Natural killer cell (primary cell): ENCODE measurements around the gene TAS2R13. TPM values are rescaled to one million over a fixed set of nuclear protein-coding genes. Genes with fewer than 3 reads are reported as not detected.

Experiments used
- ATAC-seq, 3 donors: fragments of 150-1000 bp in 2 of 3; fragments of 200-7000 bp in 1 of 3; cut with Tn5 transposase; 1 replicate in 1 of 3; 2 replicates in 2 of 3; pipeline ENCODE4 v1.10.0; 2021; ENCODE audit warnings: mild to moderate bottlenecking in 2 of 3, moderate library complexity in 2 of 3
- DNase-seq, 2 donors: peaks; one replicate each; pipeline versions ENCODE4 v3.0.0 to v3.0.0-alpha.2; 2013 to 2021; ENCODE audit warnings: mixed read lengths in 1 of 2
- H3K27ac ChIP-seq: one replicate; pipeline ENCODE4 v1.5.1; 2013; ENCODE audit warnings: mild to moderate bottlenecking, low read length
- H3K27me3 ChIP-seq: one replicate; pipeline ENCODE4 v1.6.1; 2013; ENCODE audit warnings: low read length; ENCODE audit not compliant: control insufficient read depth, insufficient read depth
- H3K36me3 ChIP-seq: one replicate; pipeline ENCODE4 v1.6.1; 2013; ENCODE audit warnings: low read length; ENCODE audit not compliant: control insufficient read depth, insufficient read depth
- H3K4me1 ChIP-seq: one replicate; pipeline ENCODE4 v1.6.1; 2013; ENCODE audit warnings: low read length; ENCODE audit not compliant: control insufficient read depth, insufficient read depth
- H3K4me3 ChIP-seq: one replicate; pipeline ENCODE4 v1.5.1; 2013; ENCODE audit warnings: low read length
- H3K9me3 ChIP-seq: one replicate; pipeline ENCODE4 v1.6.1; 2013; ENCODE audit warnings: low read length; ENCODE audit not compliant: control insufficient read depth, insufficient read depth
- H3K27ac Mint-ChIP-seq, 2 donors: one replicate each; pipeline ENCODE4 v1.8.0; 2022; ENCODE audit warnings: mild to moderate bottlenecking in 2 of 2, mixed read lengths in 2 of 2, moderate library complexity in 1 of 2
- H3K27me3 Mint-ChIP-seq, 2 donors: one replicate each; pipeline ENCODE4 v1.8.0; 2022; ENCODE audit warnings: low read depth in 2 of 2, mixed read lengths in 2 of 2
- H3K36me3 Mint-ChIP-seq: one replicate; pipeline ENCODE4 v1.8.0; 2022; ENCODE audit warnings: mixed read lengths
- H3K4me1 Mint-ChIP-seq, 2 donors: one replicate each; pipeline ENCODE4 v1.8.0; 2022; ENCODE audit warnings: mixed read lengths in 2 of 2
- H3K4me3 Mint-ChIP-seq: one replicate; pipeline ENCODE4 v1.8.0; 2022; ENCODE audit warnings: mild to moderate bottlenecking, moderate library complexity, mixed read lengths
- H3K9me3 Mint-ChIP-seq, 2 donors: one replicate each; pipeline ENCODE4 v1.8.0; 2022; ENCODE audit warnings: mixed read lengths in 2 of 2
- CTCF ChIP-seq: fragments of 200-600 bp; IDR thresholded peaks from one replicate; pipeline ENCODE4 v1.8.0; 2022; ENCODE audit warnings: antibody characterized with exemption
- WGBS: methylation state at CpG from one replicate; pipeline ENCODE4 v1.1.7; 2013; ENCODE audit warnings: missing lambda C conversion rate; ENCODE audit not compliant: insufficient coverage; 5-methylcytosine and 5-hydroxymethylcytosine counted together
- intact Hi-C: fragments of 100-400 bp; cut with micrococcal nuclease; formaldehyde crosslinking; loops from one replicate; pipeline ENCODE4 v1.14.2; 2022
- total RNA-seq, 4 donors: library from RNA; stranded (reverse); fragments of 120-200 nt in 1 of 4; gene quantifications; one replicate each; pipeline versions ENCODE4 v1.2.3 to v1.2.4, GENCODE V29; 2013 to 2022

TAS2R13 gene, protein sequence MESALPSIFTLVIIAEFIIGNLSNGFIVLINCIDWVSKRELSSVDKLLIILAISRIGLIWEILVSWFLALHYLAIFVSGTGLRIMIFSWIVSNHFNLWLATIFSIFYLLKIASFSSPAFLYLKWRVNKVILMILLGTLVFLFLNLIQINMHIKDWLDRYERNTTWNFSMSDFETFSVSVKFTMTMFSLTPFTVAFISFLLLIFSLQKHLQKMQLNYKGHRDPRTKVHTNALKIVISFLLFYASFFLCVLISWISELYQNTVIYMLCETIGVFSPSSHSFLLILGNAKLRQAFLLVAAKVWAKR
- total RNA-seq: 1 to 10 TPM; 1.6 to 2.5 (median 2.0) TPM
- 8.8 TPM for total RNA-seq (2013)

GRCh38 chr12:10909462-10909861, at the start of gene TAS2R13:
TSS of gene TAS2R13 (minus strand) at chr12:10909562. CDS start at chr12:10909298, 264 bp downstream.
- no peak for ATAC-seq
- intact Hi-C loops: no loop called here
- no peak within 1 kb of the TSS for H3K4me3 Mint-ChIP-seq
- Histone ChIP-seq H3K27ac (no peak within 1 kb of the TSS), H3K27me3 (no peaks in the 10 kb centered on the region), H3K36me3 (no peaks in the 10 kb centered on the region), H3K4me1 (no peaks in the 10 kb centered on the region), H3K9me3 (no peaks in the 10 kb centered on the region), H3K4me3 (no peak within 1 kb of the TSS)
- H3K27ac Mint-ChIP-seq: no peak within 1 kb of the TSS
- H3K27me3 Mint-ChIP-seq: no peaks in the 10 kb centered on the region
- 100% methylated on average over 1 of the region's 1 CpG for whole genome bisulfite sequencing
- H3K36me3 Mint-ChIP-seq: no peaks in the 10 kb centered on the region
- H3K9me3 Mint-ChIP-seq: peaks cover 3% of the 10 kb centered on the region in 2 donors
- no peak for DNase-seq
- H3K4me1 Mint-ChIP-seq: no peaks in the 10 kb centered on the region
- no peak for TF ChIP-seq CTCF

- Mint-ChIP-seq H3K9me3 (peaks cover 0 to 4% of the 10 kb centered on the region in 2 donors), H3K27ac (no peak overlapping the region), H3K27me3 (no peaks in the 10 kb centered on the region), H3K4me1 (peaks cover 60 to 70% of the 10 kb centered on the region in 2 donors), H3K4me3 (no peak overlapping the region), H3K36me3 (no peaks in the 10 kb centered on the region)
- H3K36me3 ChIP-seq: no peaks in the 10 kb centered on the region
- no peaks in the 10 kb centered on the region for H3K9me3 ChIP-seq
- no peaks in the 10 kb centered on the region for H3K27me3 ChIP-seq
- intact Hi-C loops: no loop called here
- ATAC-seq: no peak
- no peak for TF ChIP-seq CTCF
- H3K4me3 ChIP-seq: no peak overlapping the region
- DNase-seq: no peak
- peaks cover 3% of the 10 kb centered on the region for H3K4me1 ChIP-seq
- H3K27ac ChIP-seq: no peak overlapping the region
These were observed 48.4 kb upstream of the TAS2R13 start for GRCh38 chr12:10957741-10958140.

DNA sequence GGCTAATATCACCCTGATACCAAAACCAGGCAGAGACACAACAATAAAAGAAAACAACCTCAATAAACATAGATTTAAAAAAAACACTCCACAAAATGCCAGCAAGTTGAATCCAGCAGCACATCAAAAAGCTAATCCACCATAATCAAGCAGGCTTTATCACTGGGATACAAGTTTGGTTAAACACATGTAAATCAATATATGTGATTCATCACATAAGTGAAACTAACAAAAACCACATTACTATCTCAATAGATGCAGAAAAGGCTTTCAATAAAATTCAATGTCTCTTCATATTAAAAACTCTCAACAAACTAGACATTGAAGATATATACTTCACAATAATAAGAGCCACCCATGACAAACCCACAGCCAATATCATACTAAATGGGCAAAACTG, 46.7 kb upstream of the TAS2R13 start:
- peaks cover 57 to 63% of the 10 kb centered on the region in 2 donors for H3K4me1 Mint-ChIP-seq
- Histone ChIP-seq H3K36me3 (no peaks in the 10 kb centered on the region), H3K4me3 (no peak overlapping the region), H3K27me3 (no peaks in the 10 kb centered on the region), H3K27ac (no peak overlapping the region), H3K4me1 (peaks cover 3% of the 10 kb centered on the region), H3K9me3 (no peaks in the 10 kb centered on the region)
- H3K27ac Mint-ChIP-seq: no peak overlapping the region
- no peaks in the 10 kb centered on the region for H3K36me3 Mint-ChIP-seq
- H3K27me3 Mint-ChIP-seq: no peaks in the 10 kb centered on the region
- DNase-seq (no peak), ATAC-seq (no peak)
- peaks cover 0 to 4% of the 10 kb centered on the region in 2 donors for H3K9me3 Mint-ChIP-seq
- no peak overlapping the region for H3K4me3 Mint-ChIP-seq
- TF ChIP-seq CTCF: no peak
- intact Hi-C loops: no loop called here

DNA sequence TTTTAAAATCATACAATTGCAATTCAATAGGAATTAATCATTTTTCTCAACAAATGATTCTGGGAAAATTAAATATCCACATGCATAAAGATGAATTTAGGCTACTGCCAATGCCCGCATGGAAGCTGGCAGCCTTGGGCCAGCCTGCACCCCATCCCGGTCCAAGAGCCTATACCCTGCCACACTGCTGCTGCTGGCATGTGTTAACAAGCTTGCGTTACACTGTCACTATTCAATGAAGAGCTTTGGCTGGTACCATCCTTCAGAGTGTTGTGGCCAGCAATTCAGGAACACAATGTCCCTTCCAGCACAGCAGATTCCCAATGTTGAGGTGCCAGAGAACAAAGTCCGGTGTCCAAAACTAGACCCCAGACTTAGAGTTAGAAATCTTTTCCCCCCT, 43.3 kb upstream of the TAS2R13 start:
- Histone ChIP-seq H3K36me3 (no peaks in the 10 kb centered on the region), H3K9me3 (no peaks in the 10 kb centered on the region), H3K4me3 (no peak overlapping the region), H3K4me1 (no peaks in the 10 kb centered on the region), H3K27ac (no peak overlapping the region), H3K27me3 (no peaks in the 10 kb centered on the region)
- Mint-ChIP-seq H3K4me3 (no peak overlapping the region), H3K27ac (no peak overlapping the region), H3K36me3 (peaks cover 13% of the 10 kb centered on the region), H3K9me3 (peaks cover 0 to 9% of the 10 kb centered on the region in 2 donors), H3K27me3 (no peaks in the 10 kb centered on the region), H3K4me1 (peaks cover 38 to 42% of the 10 kb centered on the region in 2 donors)
- ATAC-seq: no peak
- DNase-seq: no peak
- TF ChIP-seq CTCF: no peak
- intact Hi-C loops: no loop called here
- 97% methylated on average over 4 of the region's 4 CpGs for WGBS
